Colon (tissue), 2 donors: ENCODE measurements around the gene ITGA1.
"Not testable (repeated sequence)": the region's sequence is repeated elsewhere in the genome, so short reads cannot be mapped to it uniquely, and the experiment has no call there.

ENCODE experiments used
- FAIRE-seq: peaks from 2 replicates; lab custom pipeline; 2012; peaks lifted over from hg19 to GRCh38; lab: Jason Lieb, UNC
- donor health status: control.
- donor health status: control.

Gene ITGA1

DNA sequence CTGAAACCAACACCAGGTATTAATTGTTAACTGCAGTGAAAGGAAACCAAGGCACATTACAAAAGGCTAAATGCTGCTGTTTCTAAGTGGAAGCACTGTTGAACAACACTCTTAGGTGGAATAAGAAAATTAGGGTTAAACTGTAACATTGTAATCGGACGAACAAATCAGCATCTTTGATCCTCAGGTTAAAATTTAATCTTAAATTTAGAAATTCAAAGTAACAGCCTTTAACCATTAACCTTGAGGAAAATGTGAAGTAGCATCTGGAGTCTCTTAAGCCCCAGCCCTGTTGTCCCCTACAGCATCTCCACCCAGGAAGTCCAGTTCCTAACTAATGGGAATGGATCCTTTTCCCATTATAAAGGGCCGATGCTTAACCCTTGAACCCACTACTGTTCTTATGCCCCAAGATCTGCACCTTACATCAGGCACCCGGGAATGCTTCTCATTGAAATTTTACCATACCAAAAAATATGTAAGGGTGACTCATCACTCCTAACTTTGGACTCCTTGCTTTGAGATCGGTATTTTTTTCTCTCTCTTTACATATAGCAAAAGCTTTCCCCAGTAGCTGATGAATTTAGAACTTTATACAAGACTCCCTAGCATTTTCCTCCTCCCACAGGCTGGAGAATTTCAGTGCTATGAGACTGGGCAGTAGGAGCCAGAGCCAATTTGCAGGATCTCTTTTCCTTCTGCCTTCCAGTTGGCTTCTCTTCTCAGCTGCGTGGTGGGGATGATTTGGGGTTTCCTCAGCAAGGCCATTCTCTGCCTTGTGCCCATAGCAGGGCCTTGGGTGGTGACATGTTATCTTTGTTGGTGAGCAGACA lies 169.4 kb downstream of the ITGA1 start:
- FAIRE-seq, result no peak

- FAIRE-seq, result no peak
Observed at GRCh38 chr5:52961274-52961681, 173.6 kb downstream of the ITGA1 start.

GRCh38 chr5:52963636-52964035 lies 175.9 kb downstream of the ITGA1 start:
- FAIRE-seq, result no peak

DNA sequence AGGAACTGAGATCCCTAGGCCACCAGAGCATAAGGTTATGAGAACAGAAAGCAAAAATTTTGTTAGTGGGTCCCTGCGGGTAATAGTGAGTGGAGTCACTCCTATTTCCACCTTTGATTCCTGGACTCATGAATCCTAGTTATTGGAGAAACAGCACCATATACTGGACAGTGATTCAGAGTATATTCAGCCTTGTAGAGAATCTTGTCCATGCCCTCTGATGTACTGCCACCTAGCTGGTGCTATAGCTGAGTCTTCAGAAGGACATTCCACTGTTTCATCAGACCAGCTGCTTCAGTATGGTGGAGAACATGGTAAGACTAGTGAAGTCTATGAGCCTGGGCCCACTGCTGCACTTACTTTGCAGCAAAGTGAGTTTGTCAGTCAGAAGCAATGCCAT lies 176.4 kb downstream of the ITGA1 start:
- FAIRE-seq, result no peak

GRCh38 chr5:52976157-52976556 lies 188.4 kb downstream of the ITGA1 start:
- FAIRE-seq, result not testable (repeated sequence)

DNA sequence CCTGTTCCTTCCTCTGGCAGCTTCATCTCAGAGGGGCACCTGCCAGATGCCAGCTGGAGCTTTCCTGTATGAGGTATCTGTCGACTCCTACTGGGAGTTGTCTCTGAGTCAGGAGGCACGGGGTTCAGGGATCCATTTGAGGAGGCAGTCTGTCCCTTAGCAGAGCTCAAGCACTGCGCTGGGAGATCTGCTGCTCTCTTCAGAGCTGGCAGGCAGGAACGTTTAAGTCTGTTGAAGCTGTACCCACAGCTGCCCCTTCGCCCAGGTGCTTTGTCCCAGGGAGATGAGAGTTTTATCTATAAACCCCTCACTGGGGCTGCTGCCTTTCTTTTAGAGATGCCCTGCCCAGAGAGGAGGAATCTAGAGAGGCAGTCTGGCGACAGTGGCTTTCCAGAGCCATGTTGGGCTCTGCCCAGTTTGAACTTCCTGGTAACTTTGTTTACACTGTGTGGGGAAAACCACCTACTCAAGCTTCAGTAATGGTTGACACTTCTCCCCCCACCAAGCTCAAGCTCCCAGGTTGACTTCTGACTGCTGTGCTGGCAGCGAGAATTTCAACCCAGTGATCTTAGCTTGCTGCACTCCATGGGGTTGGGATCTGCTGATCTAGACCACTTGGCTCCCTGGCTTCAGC lies 189.7 kb downstream of the ITGA1 start:
- no peak for FAIRE-seq

- no peak for FAIRE-seq
Observed at GRCh38 chr5:52981507-52981906, 193.8 kb downstream of the ITGA1 start.

DNA sequence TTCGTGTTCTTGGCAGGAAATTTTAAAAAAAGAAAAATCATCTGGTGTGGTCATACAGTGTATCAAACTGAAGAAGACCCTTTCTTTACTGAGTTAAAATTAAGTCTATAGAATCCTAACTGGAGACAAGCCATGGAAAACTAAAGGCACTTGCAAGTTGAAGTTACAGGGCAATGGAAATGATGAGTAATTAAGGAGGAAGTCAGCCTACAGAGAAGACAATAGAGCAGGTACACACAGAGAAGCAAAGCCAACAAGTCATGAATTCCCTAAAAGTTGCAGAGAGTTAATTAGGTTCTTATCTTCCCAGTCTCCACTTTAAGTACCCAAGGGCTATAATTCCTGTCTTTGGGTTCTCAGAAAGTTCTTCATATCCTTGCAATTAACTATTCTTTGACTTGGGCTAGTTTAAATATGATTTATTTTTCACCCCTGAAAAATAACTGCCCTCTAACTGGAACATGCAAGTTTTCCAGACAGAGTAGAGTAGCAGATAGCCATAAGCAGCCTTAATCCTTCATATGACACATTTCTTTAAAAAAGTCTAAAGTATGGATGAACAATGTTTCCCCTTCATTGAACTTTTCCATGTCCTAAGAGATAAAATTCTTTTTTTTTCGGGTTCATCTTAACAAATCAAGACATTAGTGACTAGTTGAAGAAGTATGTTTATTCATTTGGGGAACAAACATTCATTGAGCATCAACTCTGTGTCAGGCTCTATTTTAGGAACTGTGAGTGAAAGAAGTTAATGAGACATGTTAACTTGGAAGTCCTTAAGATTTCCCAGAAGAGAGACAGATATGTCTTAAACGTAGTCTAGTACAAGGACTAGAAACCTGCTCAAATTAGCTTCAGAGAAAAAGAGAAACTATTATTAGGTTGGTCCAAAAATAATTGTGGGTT lies 196.3 kb downstream of the ITGA1 start:
- no peak for FAIRE-seq

GRCh38 chr5:52985306-52985705 lies 197.6 kb downstream of the ITGA1 start:
- no peak for FAIRE-seq

DNA sequence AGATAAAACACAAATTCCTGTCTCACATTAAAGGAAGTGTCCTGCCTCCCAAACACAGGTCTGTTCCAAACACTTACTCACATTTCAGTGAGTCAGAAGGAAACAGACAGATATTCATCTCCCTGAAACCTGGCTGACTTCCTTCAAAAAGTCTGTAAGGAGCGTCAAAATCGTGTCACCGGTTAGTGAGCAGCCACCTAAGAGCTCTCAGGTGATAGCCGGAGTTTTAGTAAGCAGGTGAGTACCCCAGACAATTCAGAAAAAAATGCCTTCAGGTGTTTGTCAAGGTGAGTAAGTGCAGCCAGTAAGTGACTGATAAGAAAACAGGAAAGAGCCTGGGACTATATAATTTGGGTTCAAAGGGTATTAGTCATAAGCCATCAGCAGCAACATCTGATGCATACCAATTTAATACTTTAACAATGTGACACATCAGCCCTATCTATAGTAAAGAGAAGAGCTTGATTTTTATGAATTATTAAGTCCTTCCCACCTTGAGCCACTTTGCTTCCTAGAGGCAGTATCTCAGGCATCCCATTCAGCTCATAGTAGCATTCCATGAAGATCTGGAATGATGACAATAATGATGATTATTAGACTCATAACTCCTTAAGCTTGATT lies 200.1 kb downstream of the ITGA1 start:
- FAIRE-seq, result no peak

- no peak for FAIRE-seq
Observed at GRCh38 chr5:52988335-52989024, 200.8 kb downstream of the ITGA1 start.

- FAIRE-seq, result no peak
Observed at GRCh38 chr5:52989025-52989780, 201.5 kb downstream of the ITGA1 start, which contains the start of gene ITGA2. TSS of gene ITGA2 (plus strand) at chr5:52989352. CDS start at chr5:52989469, 117 bp downstream.

GRCh38 chr5:52989781-52990527 lies 202.2 kb downstream of the ITGA1 start:
- no peak for FAIRE-seq

GRCh38 chr5:52990528-52990925 lies 202.8 kb downstream of the ITGA1 start:
- no peak for FAIRE-seq

DNA sequence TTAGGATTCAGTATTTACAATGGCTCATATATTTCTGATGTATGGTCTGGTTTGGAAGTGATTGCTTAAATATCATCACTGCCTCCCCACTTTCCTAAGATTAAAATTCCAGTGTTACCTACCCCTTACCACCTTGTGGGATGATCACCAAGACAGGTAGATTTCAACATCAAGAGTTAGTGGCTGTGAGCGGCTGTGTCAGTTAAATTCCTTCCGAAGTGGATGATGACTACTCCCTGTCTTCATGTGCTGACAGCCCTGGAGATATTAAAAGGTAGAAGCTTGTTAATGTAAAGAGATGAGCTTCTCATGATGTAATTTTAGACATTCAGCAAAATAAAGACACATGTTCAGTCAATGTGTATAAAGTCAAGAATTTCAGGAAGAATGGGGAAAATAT lies 205.7 kb downstream of the ITGA1 start:
- FAIRE-seq, result no peak

GRCh38 chr5:52994266-52994665 lies 206.6 kb downstream of the ITGA1 start:
- FAIRE-seq, result no peak

GRCh38 chr5:52995095-52995494 lies 207.4 kb downstream of the ITGA1 start:
- no peak for FAIRE-seq

DNA sequence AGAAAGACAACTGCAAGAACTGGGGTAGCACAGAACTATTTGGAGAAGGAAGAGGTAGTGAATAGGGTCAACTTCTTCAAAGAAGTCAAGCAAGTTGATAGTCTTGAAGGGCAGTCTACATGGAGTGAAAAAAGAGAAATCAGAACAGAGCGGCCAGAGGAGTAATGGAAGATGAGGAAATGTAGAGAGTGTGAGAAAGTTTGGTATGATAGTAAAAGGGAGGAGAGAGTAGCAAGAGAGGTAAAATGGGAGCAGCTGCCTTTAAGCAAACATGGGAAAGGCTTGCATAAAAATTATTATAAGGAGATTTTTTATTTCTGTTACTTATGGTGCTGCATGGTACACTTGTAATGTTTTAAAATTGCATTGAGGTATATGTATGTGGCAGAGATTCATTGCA lies 208.2 kb downstream of the ITGA1 start:
- FAIRE-seq, result no peak

DNA sequence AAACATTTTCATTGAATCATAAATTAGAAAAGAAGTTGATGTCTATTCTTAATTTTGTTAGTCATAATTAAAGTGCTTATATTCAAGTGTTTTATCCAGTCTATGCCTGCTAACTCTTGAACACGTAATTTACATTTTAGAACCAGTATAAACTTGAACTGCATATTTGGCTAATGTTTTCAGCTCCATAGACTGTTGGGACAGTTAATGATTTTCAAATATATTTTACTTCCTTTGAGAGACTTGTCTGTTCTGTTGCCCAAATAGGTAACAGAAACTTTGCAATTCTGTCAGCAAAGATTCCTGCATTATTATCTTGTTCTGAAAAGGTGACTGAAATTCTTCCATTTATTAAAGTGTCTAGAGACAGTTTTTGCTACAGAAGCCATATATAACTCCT lies 209.3 kb downstream of the ITGA1 start:
- FAIRE-seq, result no peak

DNA sequence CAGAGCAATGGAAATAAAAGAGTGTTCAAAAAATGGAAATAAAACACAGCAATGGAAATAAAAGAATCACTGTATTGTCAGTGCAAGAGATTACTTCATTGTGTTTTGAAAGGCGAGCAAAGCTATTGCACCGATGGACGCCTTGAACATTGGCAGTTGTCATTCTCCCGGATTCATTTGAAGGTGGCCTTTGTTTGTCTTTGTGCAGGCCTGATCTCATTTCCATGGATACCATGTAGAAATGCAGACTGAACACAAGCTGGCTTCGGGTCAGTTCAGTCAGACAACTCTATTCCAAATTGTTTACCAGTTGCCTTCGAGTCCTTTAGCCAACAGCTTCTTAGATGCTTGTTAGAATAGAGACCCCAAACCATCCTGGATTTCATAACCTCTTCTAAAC lies 209.7 kb downstream of the ITGA1 start:
- no peak for FAIRE-seq
